ENCODE results near the gene SETDB1. TPM values are rescaled to one million over a fixed set of nuclear protein-coding genes. Genes with fewer than 3 reads are reported as not detected.

Gene SETDB1
- total and polyA plus RNA-seq, 4 donors = 5.4 to 23.7 (median 14.0) TPM

DNA sequence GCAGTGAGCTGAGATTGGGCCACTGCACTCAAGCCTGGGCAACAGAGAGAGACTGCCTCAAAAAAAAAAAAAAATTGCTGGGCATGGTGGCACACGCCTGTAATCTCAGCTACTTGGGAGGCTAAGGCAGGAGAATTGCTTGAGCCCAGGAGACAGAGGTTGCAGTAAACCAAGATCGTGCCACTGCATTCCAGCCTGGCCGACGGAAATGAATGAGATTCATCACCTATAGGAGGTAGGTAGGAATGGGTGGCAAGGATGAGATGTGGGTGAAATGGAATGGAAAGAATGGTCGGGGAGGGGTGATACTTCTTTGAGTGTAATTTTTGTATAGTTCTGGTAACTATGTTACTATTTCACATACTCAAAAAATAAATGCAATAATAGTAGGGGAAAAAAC lies 23.8 kb upstream of the SETDB1 start:
- H3K27ac ChIP-seq (ENCODE audit: low read depth in 1 of 2, low read length in 2 of 2) = no peak overlapping the region
- no peak overlapping the region for H3K4me3 ChIP-seq (ENCODE audit: low read depth in 1 of 3, low read length in 3 of 3)
- 98% methylated on average over 5 of the region's 5 CpGs for WGBS
- no peak for DNase-seq (ENCODE audit: low spot score)
- TF ChIP-seq EGR1 (IDR thresholded peaks at IDR 0.05; ENCODE audit: low read depth in 2 of 2) (no peak), FOXA2 (IDR thresholded peaks at IDR 0.05) (no peak), TAF1 (conservative IDR thresholded peaks at IDR 0.05) (no peak)
- TF ChIP-seq, protein P1, sequence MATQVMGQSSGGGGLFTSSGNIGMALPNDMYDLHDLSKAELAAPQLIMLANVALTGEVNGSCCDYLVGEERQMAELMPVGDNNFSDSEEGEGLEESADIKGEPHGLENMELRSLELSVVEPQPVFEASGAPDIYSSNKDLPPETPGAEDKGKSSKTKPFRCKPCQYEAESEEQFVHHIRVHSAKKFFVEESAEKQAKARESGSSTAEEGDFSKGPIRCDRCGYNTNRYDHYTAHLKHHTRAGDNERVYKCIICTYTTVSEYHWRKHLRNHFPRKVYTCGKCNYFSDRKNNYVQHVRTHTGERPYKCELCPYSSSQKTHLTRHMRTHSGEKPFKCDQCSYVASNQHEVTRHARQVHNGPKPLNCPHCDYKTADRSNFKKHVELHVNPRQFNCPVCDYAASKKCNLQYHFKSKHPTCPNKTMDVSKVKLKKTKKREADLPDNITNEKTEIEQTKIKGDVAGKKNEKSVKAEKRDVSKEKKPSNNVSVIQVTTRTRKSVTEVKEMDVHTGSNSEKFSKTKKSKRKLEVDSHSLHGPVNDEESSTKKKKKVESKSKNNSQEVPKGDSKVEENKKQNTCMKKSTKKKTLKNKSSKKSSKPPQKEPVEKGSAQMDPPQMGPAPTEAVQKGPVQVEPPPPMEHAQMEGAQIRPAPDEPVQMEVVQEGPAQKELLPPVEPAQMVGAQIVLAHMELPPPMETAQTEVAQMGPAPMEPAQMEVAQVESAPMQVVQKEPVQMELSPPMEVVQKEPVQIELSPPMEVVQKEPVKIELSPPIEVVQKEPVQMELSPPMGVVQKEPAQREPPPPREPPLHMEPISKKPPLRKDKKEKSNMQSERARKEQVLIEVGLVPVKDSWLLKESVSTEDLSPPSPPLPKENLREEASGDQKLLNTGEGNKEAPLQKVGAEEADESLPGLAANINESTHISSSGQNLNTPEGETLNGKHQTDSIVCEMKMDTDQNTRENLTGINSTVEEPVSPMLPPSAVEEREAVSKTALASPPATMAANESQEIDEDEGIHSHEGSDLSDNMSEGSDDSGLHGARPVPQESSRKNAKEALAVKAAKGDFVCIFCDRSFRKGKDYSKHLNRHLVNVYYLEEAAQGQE (IDR thresholded peaks at IDR 0.05) = no peak
- no peaks in the 10 kb centered on the region for H3K36me3 ChIP-seq (ENCODE audit: control insufficient read depth in 4 of 4, insufficient read depth in 3 of 4, low read depth in 1 of 4, low read length in 3 of 4)
- no peaks in the 10 kb centered on the region for H3K27me3 ChIP-seq (ENCODE audit: control insufficient read depth in 4 of 4, insufficient read depth in 4 of 4, low read length in 3 of 4)
- H3K4me1 ChIP-seq (ENCODE audit: control insufficient read depth in 4 of 4, insufficient read depth in 4 of 4, low read length in 3 of 4) = no peaks in the 10 kb centered on the region
- no peak overlapping the region for H3K9ac ChIP-seq (ENCODE audit: low read depth in 1 of 2, low read length in 2 of 2)
- H3K9me3 ChIP-seq (ENCODE audit: control insufficient read depth in 4 of 4, low read length in 3 of 4) = no peaks in the 10 kb centered on the region

DNA sequence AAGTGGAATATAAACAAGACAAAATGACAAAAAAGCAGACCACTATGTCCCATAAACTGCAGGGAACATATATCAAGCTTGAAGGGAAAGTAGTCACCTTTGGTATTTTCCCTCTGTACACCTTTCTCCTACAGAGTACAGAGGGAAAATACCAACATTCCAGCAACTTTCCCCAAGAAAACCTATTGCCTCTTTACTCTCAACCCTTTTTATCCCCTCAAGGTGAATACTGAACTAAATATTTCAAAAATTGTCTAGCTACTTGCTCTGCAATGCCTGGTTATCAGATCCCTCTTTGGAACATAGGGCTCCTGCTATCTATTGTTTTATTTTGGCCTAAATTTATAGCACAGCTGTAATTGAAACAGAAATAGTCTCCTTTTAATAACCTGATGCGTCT lies 23.4 kb upstream of the SETDB1 start:
- H3K4me3 ChIP-seq (ENCODE audit: low read depth in 1 of 3, low read length in 3 of 3) = no peak overlapping the region
- H3K4me1 ChIP-seq (ENCODE audit: control insufficient read depth in 4 of 4, insufficient read depth in 4 of 4, low read length in 3 of 4) = no peaks in the 10 kb centered on the region
- H3K27ac ChIP-seq (ENCODE audit: low read depth in 1 of 2, low read length in 2 of 2) = no peak overlapping the region
- TF ChIP-seq YY1 (IDR thresholded peaks at IDR 0.05) = no peak
- TF ChIP-seq SP1 (IDR thresholded peaks at IDR 0.05) = no peak
- TF ChIP-seq TAF1 (conservative IDR thresholded peaks at IDR 0.05) = no peak
- TF ChIP-seq, protein P2, sequence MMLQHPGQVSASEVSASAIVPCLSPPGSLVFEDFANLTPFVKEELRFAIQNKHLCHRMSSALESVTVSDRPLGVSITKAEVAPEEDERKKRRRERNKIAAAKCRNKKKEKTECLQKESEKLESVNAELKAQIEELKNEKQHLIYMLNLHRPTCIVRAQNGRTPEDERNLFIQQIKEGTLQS (IDR thresholded peaks at IDR 0.05) = no peak
- TF ChIP-seq, protein P3, sequence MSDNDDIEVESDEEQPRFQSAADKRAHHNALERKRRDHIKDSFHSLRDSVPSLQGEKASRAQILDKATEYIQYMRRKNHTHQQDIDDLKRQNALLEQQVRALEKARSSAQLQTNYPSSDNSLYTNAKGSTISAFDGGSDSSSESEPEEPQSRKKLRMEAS (IDR thresholded peaks at IDR 0.05) = no peak
- TF ChIP-seq, protein P4, sequence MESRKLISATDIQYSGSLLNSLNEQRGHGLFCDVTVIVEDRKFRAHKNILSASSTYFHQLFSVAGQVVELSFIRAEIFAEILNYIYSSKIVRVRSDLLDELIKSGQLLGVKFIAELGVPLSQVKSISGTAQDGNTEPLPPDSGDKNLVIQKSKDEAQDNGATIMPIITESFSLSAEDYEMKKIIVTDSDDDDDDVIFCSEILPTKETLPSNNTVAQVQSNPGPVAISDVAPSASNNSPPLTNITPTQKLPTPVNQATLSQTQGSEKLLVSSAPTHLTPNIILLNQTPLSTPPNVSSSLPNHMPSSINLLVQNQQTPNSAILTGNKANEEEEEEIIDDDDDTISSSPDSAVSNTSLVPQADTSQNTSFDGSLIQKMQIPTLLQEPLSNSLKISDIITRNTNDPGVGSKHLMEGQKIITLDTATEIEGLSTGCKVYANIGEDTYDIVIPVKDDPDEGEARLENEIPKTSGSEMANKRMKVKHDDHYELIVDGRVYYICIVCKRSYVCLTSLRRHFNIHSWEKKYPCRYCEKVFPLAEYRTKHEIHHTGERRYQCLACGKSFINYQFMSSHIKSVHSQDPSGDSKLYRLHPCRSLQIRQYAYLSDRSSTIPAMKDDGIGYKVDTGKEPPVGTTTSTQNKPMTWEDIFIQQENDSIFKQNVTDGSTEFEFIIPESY (IDR thresholded peaks at IDR 0.05) = no peak
- TF ChIP-seq RAD21 (IDR thresholded peaks at IDR 0.05) = no peak
- TF ChIP-seq, protein P5, sequence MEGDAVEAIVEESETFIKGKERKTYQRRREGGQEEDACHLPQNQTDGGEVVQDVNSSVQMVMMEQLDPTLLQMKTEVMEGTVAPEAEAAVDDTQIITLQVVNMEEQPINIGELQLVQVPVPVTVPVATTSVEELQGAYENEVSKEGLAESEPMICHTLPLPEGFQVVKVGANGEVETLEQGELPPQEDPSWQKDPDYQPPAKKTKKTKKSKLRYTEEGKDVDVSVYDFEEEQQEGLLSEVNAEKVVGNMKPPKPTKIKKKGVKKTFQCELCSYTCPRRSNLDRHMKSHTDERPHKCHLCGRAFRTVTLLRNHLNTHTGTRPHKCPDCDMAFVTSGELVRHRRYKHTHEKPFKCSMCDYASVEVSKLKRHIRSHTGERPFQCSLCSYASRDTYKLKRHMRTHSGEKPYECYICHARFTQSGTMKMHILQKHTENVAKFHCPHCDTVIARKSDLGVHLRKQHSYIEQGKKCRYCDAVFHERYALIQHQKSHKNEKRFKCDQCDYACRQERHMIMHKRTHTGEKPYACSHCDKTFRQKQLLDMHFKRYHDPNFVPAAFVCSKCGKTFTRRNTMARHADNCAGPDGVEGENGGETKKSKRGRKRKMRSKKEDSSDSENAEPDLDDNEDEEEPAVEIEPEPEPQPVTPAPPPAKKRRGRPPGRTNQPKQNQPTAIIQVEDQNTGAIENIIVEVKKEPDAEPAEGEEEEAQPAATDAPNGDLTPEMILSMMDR (IDR thresholded peaks at IDR 0.05; ENCODE audit: low read depth, low read length, missing input control) = no peak
- TF ChIP-seq JUND (IDR thresholded peaks at IDR 0.05) = no peak
- no peak for TF ChIP-seq FOXA1 (IDR thresholded peaks at IDR 0.05)
- TF ChIP-seq RXRA (IDR thresholded peaks at IDR 0.05) = no peak
- TF ChIP-seq EGR1 (IDR thresholded peaks at IDR 0.05; ENCODE audit: low read depth in 2 of 2) = no peak
- TF ChIP-seq, protein P1 (IDR thresholded peaks at IDR 0.05) = no peak
- TF ChIP-seq HNF4A (conservative IDR thresholded peaks at IDR 0.05) = no peak
- no peak for TF ChIP-seq GABPA (IDR thresholded peaks at IDR 0.05 in 1 of 2, conservative IDR thresholded peaks at IDR 0.05 in 1 of 2)
- no peak for TF ChIP-seq HNF4G (IDR thresholded peaks at IDR 0.05)
- TF ChIP-seq FOXA2 (IDR thresholded peaks at IDR 0.05) = no peak
- TF ChIP-seq NR2F2 (IDR thresholded peaks at IDR 0.05) = no peak
- no peaks in the 10 kb centered on the region for H3K9me3 ChIP-seq (ENCODE audit: control insufficient read depth in 4 of 4, low read length in 3 of 4)
- H3K36me3 ChIP-seq (ENCODE audit: control insufficient read depth in 4 of 4, insufficient read depth in 3 of 4, low read depth in 1 of 4, low read length in 3 of 4) = no peaks in the 10 kb centered on the region
- WGBS = 87% methylated on average over 1 of the region's 1 CpG
- no peaks in the 10 kb centered on the region for H3K27me3 ChIP-seq (ENCODE audit: control insufficient read depth in 4 of 4, insufficient read depth in 4 of 4, low read length in 3 of 4)
- no peak overlapping the region for H3K9ac ChIP-seq (ENCODE audit: low read depth in 1 of 2, low read length in 2 of 2)
- no peak for DNase-seq (ENCODE audit: low spot score)
